DOHH2 (cell line): Measurements from ENCODE around the gene NCR2.

Source experiments
- H3F3A ChIP-seq: fragments of 200-600 bp; sonication (generic), shearing (Covaris generic); 2 replicates; pipeline ENCODE4 v1.6.0; 2016; ENCODE audit warnings: antibody characterized with exemption, mild to moderate bottlenecking; ENCODE audit not compliant: control insufficient read depth, insufficient read depth
- H3K27ac ChIP-seq: fragments of 200-600 bp; sonication (generic); 2 replicates; pipeline ENCODE4 v1.5.1; 2014; ENCODE audit warnings: low read depth, mild to moderate bottlenecking, low read length, moderate library complexity
- H3K27me3 ChIP-seq: fragments of 200-600 bp; sonication (generic); 2 replicates; pipeline ENCODE4 v1.6.1; 2014; ENCODE audit warnings: mild to moderate bottlenecking, low read length, mixed read lengths; ENCODE audit not compliant: control insufficient read depth
- H3K36me3 ChIP-seq: fragments of 200-600 bp; sonication (generic); 2 replicates; pipeline ENCODE4 v1.6.1; 2014; ENCODE audit warnings: mild to moderate bottlenecking, low read length, moderate library complexity, mixed read lengths; ENCODE audit not compliant: control insufficient read depth
- H3K4me1 ChIP-seq: fragments of 200-600 bp; sonication (generic); 2 replicates; pipeline ENCODE4 v1.6.1; 2014; ENCODE audit warnings: mild to moderate bottlenecking, low read length, mixed read lengths; ENCODE audit not compliant: control insufficient read depth
- H3K4me2 ChIP-seq: fragments of 200-600 bp; sonication (generic); 2 replicates; pipeline ENCODE4 v1.6.0; 2014; ENCODE audit warnings: mild to moderate bottlenecking, low read length, moderate library complexity
- H3K4me3 ChIP-seq: fragments of 200-600 bp; sonication (generic); 2 replicates; pipeline ENCODE4 v1.5.1; 2014; ENCODE audit warnings: mild to moderate bottlenecking, low read length, mixed read lengths
- H3K79me2 ChIP-seq: fragments of 200-600 bp; sonication (generic); 2 replicates; pipeline ENCODE4 v1.6.1; 2014; ENCODE audit warnings: mild to moderate bottlenecking, low read length, mixed read lengths; ENCODE audit not compliant: control insufficient read depth
- H3K9me2 ChIP-seq: fragments of 200-600 bp; sonication (generic); replicated peaks from 2 replicates; pipeline ENCODE4 v1.6.1; 2014; ENCODE audit warnings: mild to moderate bottlenecking, low read length, mixed read lengths; ENCODE audit not compliant: control insufficient read depth
- H3K9me3 ChIP-seq: fragments of 200-600 bp; sonication (generic); 2 replicates; pipeline ENCODE4 v1.6.1; 2014; ENCODE audit warnings: antibody characterized with exemption, low read length, mixed read lengths; ENCODE audit not compliant: control insufficient read depth, insufficient read depth
- H4K20me1 ChIP-seq: fragments of 200-600 bp; sonication (generic); 2 replicates; pipeline ENCODE4 v1.6.0; 2014; ENCODE audit warnings: low read depth, mild to moderate bottlenecking, antibody characterized with exemption, low read length, moderate library complexity; ENCODE audit not compliant: control insufficient read depth, insufficient read depth
- EZH2phosphoT487 ChIP-seq: fragments of 200-600 bp; sonication (generic); IDR thresholded peaks from 2 replicates; pipeline ENCODE4 v1.6.1; 2017; ENCODE audit warnings: borderline replicate concordance, mild to moderate bottlenecking, antibody characterized with exemption, low read length, moderate library complexity, mixed read lengths
- TF ChIP-seq, protein P1 (sequence below): fragments of 200-600 bp; sonication (generic); IDR thresholded peaks from one replicate; pipeline ENCODE4 v1.5.1; 2014; ENCODE audit warnings: antibody characterized with exemption, mild to moderate bottlenecking, low read depth, low read length; ENCODE audit not compliant: poor library complexity, severe bottlenecking

NCR2 gene

DNA sequence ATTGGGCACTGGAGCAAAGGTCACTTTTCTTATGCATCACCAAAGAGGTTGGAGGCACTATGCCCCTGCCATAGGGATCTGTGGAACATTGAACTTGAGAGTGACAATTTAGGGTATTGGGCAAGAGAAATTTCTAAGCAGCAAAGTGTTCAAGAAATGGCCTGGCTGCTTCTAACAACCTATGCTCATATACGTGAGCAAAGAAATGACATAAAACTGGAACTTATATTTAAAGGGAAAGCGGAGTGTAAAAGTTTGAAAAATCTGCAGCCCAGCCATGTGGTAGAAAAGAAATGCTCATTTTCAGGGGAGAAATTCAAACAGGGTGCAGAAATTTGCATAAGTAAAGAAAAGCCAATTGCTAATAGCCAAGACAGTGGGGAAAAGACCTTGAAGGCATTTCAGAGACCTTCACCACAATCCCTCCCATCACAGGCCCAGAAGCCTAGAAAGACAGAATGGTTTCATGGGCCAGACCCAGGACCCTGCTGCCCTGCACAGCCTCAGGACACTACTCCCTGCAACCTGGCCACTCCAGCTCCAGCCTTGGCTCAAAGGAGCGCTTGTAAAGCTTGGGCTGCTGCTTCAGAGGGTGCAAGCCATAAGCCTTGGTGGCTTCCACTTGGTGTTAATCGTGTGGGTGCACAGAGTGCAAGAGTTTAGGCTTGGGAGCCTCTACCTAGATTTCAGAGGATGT is 24.4 kb downstream of the NCR2 start:
- no peaks in the 10 kb centered on the region; the same call in 1 of the 2 replicates for H3K9me3 ChIP-seq
- no peaks in the 10 kb centered on the region for H4K20me1 ChIP-seq
- H3F3A ChIP-seq, result no peaks in the 10 kb centered on the region
- H3K27ac ChIP-seq, result no peak overlapping the region
- H3K4me3 ChIP-seq, result no peak overlapping the region
- H3K27me3 ChIP-seq, result peaks cover 16% of the 10 kb centered on the region
- no peaks in the 10 kb centered on the region for H3K4me1 ChIP-seq
- H3K9me2 ChIP-seq, result no peaks in the 10 kb centered on the region
- H3K79me2 ChIP-seq, result no peaks in the 10 kb centered on the region
- TF ChIP-seq, protein P1, sequence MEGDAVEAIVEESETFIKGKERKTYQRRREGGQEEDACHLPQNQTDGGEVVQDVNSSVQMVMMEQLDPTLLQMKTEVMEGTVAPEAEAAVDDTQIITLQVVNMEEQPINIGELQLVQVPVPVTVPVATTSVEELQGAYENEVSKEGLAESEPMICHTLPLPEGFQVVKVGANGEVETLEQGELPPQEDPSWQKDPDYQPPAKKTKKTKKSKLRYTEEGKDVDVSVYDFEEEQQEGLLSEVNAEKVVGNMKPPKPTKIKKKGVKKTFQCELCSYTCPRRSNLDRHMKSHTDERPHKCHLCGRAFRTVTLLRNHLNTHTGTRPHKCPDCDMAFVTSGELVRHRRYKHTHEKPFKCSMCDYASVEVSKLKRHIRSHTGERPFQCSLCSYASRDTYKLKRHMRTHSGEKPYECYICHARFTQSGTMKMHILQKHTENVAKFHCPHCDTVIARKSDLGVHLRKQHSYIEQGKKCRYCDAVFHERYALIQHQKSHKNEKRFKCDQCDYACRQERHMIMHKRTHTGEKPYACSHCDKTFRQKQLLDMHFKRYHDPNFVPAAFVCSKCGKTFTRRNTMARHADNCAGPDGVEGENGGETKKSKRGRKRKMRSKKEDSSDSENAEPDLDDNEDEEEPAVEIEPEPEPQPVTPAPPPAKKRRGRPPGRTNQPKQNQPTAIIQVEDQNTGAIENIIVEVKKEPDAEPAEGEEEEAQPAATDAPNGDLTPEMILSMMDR, result no peak
- no peak for TF ChIP-seq EZH2phosphoT487
- H3K36me3 ChIP-seq, result no peaks in the 10 kb centered on the region
- no peak overlapping the region for H3K4me2 ChIP-seq

DNA sequence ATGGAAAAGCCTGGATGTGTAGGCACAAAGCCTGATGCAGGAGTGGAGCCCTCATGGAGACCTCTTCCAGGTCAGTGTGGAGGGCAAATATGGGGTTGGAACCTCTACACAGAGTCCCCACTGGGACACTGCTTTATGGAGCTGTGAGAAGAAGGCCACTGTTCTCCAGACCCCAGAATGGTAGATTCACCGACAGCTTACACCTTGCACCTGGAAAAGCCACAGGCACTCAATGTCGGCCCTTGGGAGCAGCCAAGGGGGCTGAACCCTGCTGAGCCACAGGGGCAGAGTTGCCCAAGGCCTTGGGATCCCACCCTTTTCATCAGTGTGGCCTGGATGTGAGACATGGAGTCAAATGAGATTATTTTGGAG is 24.9 kb downstream of the NCR2 start:
- Histone ChIP-seq H3K9me2 (no peaks in the 10 kb centered on the region), H3K4me2 (no peak overlapping the region), H3K79me2 (no peaks in the 10 kb centered on the region), H3K36me3 (no peaks in the 10 kb centered on the region), H3F3A (no peaks in the 10 kb centered on the region), H3K9me3 (no peaks in the 10 kb centered on the region; the same call in 1 of the 2 replicates), H3K27ac (no peak overlapping the region), H3K4me3 (no peak overlapping the region), H3K27me3 (peaks cover 16% of the 10 kb centered on the region), H4K20me1 (no peaks in the 10 kb centered on the region), H3K4me1 (no peaks in the 10 kb centered on the region)
- TF ChIP-seq EZH2phosphoT487, result no peak
- TF ChIP-seq, protein P1, result no peak

DNA sequence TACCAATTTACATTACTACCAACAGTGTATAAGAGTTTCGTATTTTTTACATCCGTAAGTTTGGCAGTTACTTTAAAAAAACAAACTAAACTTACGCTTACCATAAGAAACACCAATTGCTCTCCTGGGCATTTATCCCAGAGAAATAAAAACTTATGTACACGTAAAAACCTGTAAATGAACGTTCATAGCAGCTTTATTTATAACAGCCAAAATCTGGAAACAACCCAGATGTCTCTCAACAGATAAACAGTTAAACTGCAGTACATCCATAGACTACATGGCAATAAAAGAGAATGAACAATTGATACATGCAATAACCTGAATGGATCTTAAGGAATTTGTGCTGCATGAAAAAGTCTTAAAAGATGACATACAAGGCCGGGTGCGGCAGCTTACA is 30.7 kb downstream of the NCR2 start:
- no peak overlapping the region for H3K27ac ChIP-seq
- no peaks in the 10 kb centered on the region for H3K9me2 ChIP-seq
- no peaks in the 10 kb centered on the region for H4K20me1 ChIP-seq
- H3F3A ChIP-seq, result no peaks in the 10 kb centered on the region
- no peak for TF ChIP-seq EZH2phosphoT487
- TF ChIP-seq, protein P1, result no peak
- H3K79me2 ChIP-seq, result no peaks in the 10 kb centered on the region
- no peak overlapping the region for H3K4me3 ChIP-seq
- no peaks in the 10 kb centered on the region; the same call in 1 of the 2 replicates for H3K9me3 ChIP-seq
- H3K36me3 ChIP-seq, result no peaks in the 10 kb centered on the region
- H3K4me2 ChIP-seq, result no peak overlapping the region
- H3K4me1 ChIP-seq, result no peaks in the 10 kb centered on the region
- peaks cover 20% of the 10 kb centered on the region for H3K27me3 ChIP-seq
